ENCODE measurements around the gene KRT82. TPM values are rescaled to one million over a fixed set of nuclear protein-coding genes. Genes with fewer than 3 reads are reported as not detected.

KRT82 gene
- total RNA-seq, 1 donor from 2014 or later, result not detected

- DNase-seq (ENCODE audit: extremely low read depth, low read depth, low spot score), result no peak
Observed at GRCh38 chr12:52389313-52390207, 16.6 kb downstream of the KRT82 start.

- no peak for DNase-seq (ENCODE audit: extremely low read depth, low read depth, low spot score)
Observed at GRCh38 chr12:52387859-52388258, 18.3 kb downstream of the KRT82 start.

GRCh38 chr12:52385226-52385702 is 20.9 kb downstream of the KRT82 start, which contains the start of gene KRT84:
KRT84 (minus strand) TSS chr12:52385652; CDS start chr12:52385585, 67 bp downstream.
- no peak for DNase-seq (ENCODE audit: extremely low read depth, low read depth, low spot score)

- DNase-seq (ENCODE audit: extremely low read depth, low read depth, low spot score), result no peak
Observed at GRCh38 chr12:52383331-52383730, 22.8 kb downstream of the KRT82 start.

- no peak for DNase-seq (ENCODE audit: extremely low read depth, low read depth, low spot score)
Observed at GRCh38 chr12:52382854-52383253, 23.3 kb downstream of the KRT82 start.

- no peak for DNase-seq (ENCODE audit: extremely low read depth, low read depth, low spot score)
Observed at GRCh38 chr12:52381206-52381605, 24.9 kb downstream of the KRT82 start.

GRCh38 chr12:52380271-52380694 is 25.9 kb downstream of the KRT82 start:
- no peak for DNase-seq (ENCODE audit: extremely low read depth, low read depth, low spot score)

GRCh38 chr12:52379536-52379935 is 26.6 kb downstream of the KRT82 start:
- no peak for DNase-seq (ENCODE audit: extremely low read depth, low read depth, low spot score)

- DNase-seq (ENCODE audit: extremely low read depth, low read depth, low spot score), result no peak
Observed at GRCh38 chr12:52378091-52378490, 28.0 kb downstream of the KRT82 start.

- DNase-seq (ENCODE audit: extremely low read depth, low read depth, low spot score), result no peak
Observed at GRCh38 chr12:52377266-52377665, 28.9 kb downstream of the KRT82 start.

GRCh38 chr12:52372216-52373154 is 33.6 kb downstream of the KRT82 start:
- DNase-seq (ENCODE audit: extremely low read depth, low read depth, low spot score), result peak; percentile 41

GRCh38 chr12:52371716-52372115 is 34.4 kb downstream of the KRT82 start:
- no peak for DNase-seq (ENCODE audit: extremely low read depth, low read depth, low spot score)

GRCh38 chr12:52370926-52371608 is 35.1 kb downstream of the KRT82 start:
- no peak for DNase-seq (ENCODE audit: extremely low read depth, low read depth, low spot score)

GRCh38 chr12:52369809-52370208 is 36.3 kb downstream of the KRT82 start:
- no peak for DNase-seq (ENCODE audit: extremely low read depth, low read depth, low spot score)

- no peak for DNase-seq (ENCODE audit: extremely low read depth, low read depth, low spot score)
Observed at GRCh38 chr12:52369211-52369610, 36.9 kb downstream of the KRT82 start.

GRCh38 chr12:52368508-52368907 is 37.6 kb downstream of the KRT82 start:
- DNase-seq (ENCODE audit: extremely low read depth, low read depth, low spot score), result no peak

- DNase-seq (ENCODE audit: extremely low read depth, low read depth, low spot score), result no peak
Observed at GRCh38 chr12:52367876-52368275, 38.3 kb downstream of the KRT82 start.

GRCh38 chr12:52366738-52367485 is 39.2 kb downstream of the KRT82 start, which contains the start of gene KRT85:
KRT85 (minus strand) TSS chr12:52367481; CDS start chr12:52367405, 76 bp downstream.
- no peak for DNase-seq (ENCODE audit: extremely low read depth, low read depth, low spot score)

- no peak for DNase-seq (ENCODE audit: extremely low read depth, low read depth, low spot score)
Observed at GRCh38 chr12:52364901-52365489, 41.1 kb downstream of the KRT82 start.
